Erythroblast (primary cell): ENCODE data around the gene DST.

Experiments used
- GATA1 ChIP-seq: IDR thresholded peaks from 2 replicates; pipeline ENCODE4 v1.6.1; 2011; ENCODE audit warnings: low read depth, mild to moderate bottlenecking, control low read depth, low read length, moderate library complexity
- POLR2A ChIP-seq: IDR thresholded peaks from 2 replicates; pipeline ENCODE4 v1.6.1; 2011; ENCODE audit warnings: mild to moderate bottlenecking, low read length

GRCh38 chr6:56529594-56530191 lies 113.0 kb downstream of the DST start:
- TF ChIP-seq POLR2A, result no peak
- TF ChIP-seq GATA1, result no peak
